Activated CD4-positive, CD25-positive, alpha-beta regulatory T cell treated with anti-CD3 and anti-CD28 coated beads, Interleukin-2, amount 50 U/mL, for 24 hours (primary cell): ENCODE data around the gene CGNL1.

Experiments
- ATAC-seq, 2 donors: fragments of 150-1000 bp; cut with Tn5 transposase; one replicate each; pipeline ENCODE4 v1.10.0; 2021; ENCODE audit warnings: mild to moderate bottlenecking in 1 of 2, moderate library complexity in 1 of 2

CGNL1 gene

DNA sequence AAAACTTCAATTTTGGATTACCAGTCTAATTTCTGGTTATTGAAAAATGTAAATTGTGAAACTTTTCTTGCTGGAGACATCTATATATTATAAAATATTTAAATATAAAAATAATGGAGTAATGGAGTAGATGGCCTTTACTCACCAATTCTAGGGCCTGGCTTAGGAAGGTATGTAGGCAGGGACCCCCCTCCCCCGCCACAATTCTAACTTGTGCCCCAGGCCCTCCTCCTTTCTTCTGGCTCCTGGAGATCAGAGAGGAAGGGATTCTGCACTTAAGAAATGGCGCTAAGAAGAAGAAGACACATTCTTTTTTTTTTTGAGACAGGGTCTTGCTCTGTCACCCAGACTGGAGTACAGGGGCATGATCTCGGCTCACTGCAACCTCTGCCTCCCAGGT, 49.5 kb downstream of the CGNL1 start:
- no peak for ATAC-seq

DNA sequence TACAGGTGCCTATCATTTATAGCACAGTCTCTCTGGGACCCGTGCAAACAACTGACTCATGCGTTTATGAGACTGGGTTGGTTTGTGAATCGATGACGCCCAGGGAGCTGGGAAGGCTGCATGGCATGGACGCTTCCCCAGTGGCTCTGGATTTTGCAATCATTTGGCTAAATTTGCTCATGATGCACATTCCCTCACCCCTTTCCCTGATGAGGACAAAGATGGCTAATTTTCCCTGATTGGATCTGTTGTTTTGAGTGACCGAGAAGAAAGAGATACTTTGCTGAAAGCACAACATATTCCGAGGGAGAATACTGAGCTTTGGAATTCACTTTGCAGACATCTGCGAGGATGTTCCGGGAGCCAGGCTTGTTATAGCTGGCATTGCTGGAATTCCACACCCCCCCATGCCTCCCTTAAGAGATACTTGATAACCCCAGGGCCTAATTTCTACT, 51.1 kb downstream of the CGNL1 start:
- ATAC-seq: no peak

DNA sequence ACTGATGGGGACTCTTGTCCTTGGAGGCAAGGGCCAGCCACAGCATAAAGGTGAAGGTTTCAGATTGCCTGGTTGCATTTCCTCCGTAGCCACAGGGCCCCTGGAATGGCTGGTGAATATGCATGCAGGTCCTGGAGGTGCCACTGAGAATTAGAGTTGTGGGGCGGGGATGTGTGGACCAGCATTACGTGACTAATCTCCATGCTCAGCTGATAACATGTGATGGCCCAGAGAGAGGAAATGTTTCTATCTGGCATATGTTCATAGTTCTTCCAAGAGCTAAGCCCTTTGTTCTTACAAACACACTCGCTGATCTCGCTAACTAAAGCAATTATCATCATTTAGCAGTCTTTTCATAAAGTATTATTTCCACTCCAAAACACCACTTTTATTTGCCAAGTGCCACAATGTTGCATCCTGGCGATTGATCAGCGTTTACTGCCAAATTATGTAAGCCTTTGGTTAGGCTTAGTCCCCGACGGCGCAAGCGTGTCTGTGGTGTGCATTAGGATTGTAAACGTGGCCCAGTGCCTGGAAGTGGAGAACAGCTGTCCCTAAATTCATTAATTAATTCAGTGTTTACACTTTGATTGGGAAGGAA, 55.9 kb downstream of the CGNL1 start:
- no peak for ATAC-seq

DNA sequence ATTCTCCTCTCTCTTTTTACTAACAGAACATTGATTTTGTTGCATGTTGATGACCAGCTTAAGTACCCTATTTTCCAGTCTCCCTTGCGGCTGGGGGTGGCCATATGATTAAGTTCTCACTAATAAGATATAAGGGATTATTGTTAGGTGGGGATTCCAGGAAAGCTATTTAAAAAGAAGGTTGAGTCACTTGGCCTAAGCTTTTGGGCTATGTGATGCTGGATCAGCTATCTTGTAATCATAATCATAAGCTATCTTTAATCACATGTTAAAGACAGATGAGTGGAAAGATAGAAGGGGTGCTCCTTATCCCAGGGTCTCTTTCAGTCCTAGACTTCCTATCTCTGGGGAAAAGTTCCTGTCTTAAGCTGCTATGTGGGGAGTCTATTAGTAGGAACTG, 59.9 kb downstream of the CGNL1 start:
- ATAC-seq: no peak

DNA sequence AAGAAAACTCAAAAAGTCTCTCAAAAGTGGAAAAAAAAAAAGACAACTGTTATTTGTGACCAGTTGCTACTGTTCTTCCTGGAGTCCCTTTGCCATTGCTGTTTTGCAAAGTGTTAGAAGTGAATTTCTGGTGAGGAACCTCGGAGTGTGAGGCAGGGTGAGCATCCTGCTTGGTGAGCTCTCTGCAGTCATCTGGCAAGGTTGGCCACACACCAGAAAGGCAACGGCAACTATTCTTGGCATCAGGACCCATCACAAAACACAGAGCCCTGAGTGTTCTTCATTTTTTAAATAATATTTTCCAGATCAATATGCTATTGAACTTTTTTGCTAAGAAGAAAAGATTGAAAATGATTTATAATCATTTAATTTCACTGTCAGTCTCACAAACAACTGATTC, 60.7 kb downstream of the CGNL1 start:
- ATAC-seq: no peak

DNA sequence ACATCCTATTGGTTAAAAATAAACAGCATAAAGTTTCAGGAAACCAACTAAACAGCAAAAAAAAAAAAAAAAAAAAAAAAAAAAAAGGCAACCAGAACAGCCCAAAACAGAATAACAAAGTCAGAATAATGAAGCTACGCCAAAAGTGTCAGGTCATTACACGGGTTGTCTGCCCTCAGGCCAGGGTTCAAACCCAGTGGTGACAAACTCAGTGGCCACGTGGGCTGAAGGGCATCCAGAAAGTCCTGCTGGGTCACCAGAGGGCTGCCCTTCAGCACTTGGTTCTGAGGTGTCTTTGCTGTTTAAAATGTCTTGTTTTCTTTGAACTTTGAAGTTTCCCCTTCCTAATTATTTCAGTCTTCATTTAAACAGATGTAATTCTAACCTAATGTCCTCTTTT, 61.3 kb downstream of the CGNL1 start:
- no peak for ATAC-seq

DNA sequence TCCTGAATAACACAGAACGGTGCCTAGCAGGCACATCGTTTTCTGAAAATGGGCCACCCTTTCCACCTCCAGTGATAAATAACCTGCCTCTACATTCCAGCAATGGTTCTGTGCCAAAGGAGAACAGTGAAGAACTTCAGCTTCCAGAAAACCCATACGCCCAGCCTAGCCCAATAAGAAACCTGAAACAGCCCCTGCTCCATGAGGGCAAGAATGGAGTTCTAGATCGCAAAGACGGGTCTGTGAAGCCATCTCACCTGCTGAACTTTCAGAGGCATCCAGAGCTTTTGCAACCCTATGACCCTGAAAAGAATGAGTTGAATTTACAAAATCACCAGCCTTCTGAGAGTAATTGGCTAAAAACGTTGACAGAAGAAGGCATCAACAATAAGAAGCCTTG, 61.9 kb downstream of the CGNL1 start:
- ATAC-seq: no peak

DNA sequence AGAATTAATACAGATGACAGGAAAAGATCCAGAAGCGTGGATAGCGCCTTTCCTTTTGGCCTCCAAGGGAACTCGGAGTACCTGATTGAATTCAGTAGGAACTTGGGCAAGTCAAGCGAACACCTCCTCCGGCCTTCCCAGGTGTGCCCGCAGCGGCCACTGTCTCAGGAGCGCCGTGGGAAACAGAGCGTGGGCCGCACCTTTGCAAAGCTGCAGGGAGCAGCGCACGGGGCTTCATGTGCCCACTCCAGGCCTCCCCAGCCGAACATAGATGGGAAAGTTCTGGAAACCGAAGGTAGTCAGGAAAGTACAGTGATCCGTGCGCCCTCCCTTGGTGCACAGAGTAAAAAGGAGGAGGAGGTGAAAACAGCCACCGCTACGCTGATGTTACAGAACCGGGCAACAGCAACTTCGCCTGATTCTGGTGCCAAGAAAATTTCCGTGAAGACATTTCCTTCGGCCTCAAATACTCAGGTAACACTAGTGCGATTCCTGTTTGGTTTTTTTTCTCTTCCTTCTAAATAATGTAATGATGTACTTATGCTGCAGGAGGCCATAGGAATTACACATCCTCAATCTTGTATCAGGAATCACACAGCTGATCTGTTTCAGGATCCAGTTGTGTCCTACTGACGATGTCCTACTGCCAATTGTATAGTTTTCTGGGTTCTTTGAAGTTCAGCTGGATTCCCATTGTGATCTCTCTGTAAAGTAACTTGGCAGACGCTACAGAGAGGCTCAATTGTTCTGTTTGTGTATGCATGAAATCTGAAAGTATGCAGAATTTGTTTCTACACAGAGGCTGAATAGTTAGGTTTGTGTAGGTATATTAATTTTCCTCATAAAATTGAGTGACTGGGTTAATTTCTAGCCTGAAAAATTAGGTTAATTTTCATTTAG, 63.1 kb downstream of the CGNL1 start:
- no peak for ATAC-seq

DNA sequence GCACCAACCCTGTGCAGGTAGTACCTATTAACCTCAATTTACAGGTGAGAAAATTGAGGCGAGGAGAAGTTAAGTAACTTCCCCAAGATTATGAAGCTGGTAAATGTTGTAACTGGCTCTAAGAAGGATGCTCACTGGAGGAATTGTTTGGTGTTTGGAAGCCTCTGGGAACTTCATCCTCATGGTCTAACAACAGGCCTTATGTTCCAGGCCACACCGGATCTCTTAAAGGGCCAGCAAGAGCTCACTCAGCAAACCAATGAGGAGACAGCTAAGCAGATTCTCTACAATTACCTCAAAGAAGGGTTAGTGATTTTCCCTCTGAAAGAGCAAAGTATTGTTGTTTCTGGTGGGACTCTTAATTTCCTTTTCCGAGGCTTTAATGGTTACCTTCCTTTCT, 63.9 kb downstream of the CGNL1 start:
- no peak for ATAC-seq

DNA sequence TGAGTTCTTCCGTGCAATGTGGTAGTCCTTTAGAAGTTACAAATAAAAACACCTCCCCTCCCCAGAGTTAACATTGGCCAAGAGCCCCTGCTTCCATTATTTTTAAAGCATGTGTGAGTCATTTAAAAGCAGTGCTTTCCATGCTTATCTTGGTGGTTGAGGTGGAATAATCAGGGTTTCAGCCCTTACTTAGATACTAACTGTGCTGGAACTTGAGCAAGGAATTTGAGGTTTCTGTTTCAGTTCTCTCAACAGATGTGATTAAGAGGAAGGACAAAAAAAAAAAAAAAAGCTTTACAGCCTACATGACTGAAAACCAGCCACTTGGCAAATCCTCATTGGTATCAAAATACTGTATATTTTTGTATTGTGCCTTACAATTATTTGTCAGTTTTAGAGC, 64.5 kb downstream of the CGNL1 start:
- no peak for ATAC-seq

DNA sequence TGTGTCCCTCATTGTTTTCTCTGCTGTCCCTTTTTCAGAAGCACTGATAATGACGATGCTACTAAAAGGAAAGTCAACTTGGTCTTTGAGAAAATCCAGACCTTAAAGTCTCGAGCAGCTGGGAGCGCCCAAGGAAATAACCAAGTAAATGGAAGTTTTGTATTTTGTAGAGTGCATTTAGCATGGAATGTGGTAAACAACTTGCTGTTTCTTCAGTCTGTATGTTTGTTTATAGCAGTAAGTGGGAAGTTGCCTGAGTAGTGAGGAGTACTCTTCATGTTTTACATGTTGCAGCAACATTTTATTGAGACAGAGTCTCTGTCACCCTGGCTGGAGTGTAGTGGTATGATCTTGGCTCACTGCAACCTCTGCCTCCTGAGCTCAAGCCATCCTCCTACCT, 66.0 kb downstream of the CGNL1 start:
- ATAC-seq: no peak

DNA sequence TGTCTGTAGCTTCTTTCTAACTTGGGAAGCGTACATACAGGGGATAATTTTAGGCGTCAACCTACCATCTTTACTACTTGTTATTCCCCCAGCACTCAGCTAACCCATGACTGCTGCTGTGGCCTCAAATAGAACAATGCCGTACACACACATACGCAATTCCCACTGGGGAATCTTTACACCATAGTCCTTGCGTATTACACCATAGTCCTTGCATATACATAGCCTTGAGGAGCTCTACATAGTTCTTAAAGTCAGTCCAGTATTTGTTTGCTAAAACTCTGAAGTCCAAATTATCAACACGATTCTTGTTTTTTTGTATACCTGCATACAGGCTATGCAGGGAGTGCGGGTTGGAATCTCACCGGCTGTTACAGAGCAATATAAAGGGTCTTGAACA, 67.2 kb downstream of the CGNL1 start:
- ATAC-seq: no peak

DNA sequence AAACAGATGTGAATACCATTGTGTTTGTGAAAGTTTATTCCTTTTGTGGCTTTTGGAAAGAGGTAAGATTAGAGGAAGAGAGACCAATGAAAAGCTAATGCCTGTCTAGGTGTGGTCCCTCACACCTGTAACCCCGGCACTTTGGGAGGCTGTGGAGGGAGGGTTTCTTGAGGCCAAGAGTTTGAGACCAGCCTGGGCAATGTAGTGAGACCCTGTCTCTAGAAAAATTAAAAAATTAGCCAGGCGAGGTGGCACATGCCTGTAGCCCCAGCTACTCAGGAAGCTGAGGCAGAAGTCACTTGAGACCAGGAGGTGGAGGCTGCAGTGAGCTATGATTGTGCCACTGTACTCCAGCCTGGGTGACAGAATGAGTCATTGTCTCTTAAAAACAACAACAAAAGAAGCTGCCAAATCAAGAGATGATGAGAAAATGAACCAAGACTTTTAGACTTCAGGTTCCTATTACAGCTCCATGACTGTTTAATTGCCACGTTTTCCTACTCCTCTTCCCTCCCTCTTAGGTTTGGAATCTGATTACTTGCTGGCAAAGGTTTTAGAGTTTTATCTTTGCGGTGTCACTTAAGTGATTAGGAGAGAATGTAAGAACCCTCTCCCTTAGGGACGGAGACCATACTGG, 68.7 kb downstream of the CGNL1 start:
- ATAC-seq: no peak

DNA sequence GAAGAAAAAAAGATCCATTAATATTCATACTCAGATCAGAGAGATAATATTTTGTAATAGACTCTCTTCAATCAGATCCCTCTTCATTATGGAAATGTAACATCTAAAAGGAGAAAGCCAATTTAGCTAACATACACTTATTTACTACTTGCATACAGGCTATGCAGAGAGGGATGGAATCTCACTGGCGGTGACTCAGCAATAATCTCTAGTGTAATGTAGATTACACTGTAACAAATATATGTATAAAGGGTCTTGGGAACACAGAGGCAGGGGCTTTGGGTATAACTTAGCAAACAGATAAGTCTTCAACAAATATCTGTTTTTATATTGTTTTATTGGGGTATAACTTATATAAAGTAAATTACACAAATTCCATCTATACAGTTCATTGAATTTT, 69.6 kb downstream of the CGNL1 start:
- ATAC-seq: no peak

DNA sequence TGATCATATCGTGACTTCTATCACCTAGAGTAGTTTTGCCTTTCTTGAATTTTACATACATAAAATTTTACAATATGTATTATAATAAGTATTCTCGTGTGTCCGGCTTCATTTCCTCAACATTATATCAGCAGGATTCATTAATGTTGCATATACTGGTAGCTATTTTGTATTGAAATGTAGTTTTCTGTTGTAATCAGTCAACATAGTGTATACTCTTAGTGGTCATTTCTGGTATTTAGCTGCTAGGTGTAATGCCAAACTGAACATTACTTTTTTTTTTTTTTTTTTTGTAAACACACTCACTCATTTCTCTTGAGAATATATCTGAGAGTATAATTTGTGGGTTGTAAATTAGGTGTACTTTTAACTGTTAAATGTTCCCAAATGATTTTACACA, 70.1 kb downstream of the CGNL1 start:
- no peak for ATAC-seq

DNA sequence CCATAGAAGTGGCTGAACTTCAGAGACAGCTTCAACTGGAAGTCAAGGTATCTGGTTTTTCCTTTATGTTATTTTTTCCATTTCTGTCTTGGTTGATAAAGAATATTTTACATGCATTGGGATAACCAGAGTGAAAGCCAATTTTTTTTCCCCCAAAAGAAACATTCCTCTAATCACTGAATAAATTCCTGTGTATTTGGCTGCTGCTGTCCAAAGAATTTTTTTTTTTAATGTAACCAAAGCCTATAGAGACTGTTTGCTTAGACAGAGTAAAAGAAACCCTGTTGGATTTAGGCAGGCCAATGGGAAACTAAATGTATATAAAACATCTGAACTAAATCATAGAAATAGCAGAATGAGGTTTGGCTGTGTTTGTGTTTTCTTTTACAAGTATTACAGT, 75.2 kb downstream of the CGNL1 start:
- ATAC-seq: no peak

DNA sequence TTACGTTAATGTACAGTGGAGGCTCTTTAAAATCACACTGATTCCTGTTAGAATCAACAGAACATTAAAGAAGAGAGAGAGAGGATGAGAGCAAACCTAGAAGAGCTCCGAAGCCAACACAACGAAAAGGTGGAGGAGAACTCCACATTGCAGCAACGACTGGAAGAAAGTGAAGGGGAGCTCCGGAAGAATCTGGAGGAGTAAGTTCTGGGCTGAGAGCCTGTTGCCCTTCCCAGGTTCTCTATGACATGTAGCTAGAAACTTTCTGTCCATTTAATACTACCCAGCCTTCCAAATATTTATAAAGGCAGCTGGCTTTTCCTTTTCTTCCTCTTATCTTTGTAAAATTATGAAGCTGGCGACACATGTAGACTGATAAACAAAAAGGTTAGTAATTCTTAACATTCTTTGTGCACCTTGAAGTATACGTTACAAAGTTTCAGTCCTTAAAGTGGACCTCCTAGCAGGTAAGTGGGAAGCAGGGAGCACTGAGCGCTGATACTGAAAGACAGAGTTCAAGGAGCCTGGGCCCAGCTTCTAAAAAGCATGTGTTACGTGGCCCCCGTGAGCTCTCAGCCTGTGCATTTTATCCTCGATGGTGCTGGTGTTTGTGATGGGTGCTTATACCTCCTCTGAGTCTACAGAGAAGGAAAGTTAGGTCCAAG, 75.9 kb downstream of the CGNL1 start:
- no peak for ATAC-seq

DNA sequence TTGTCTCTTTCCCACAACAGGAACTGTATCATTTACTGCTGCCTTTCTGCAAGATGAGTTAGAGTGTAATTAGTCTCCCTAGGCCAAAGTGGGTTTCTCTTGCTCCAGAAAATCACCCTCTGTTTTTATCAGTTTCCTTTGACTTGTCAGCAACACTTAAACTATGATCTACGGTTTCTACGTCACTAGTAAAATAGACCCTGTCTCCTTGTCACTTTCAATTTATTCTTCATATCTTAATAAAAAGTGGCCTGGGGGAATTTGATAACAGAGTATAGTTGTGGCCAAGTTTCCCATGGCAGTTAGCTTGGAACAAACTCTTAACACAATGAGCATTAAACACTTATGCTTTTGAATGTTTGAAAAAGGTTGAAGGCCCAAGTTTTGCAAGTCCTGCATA, 79.6 kb downstream of the CGNL1 start:
- ATAC-seq: no peak

DNA sequence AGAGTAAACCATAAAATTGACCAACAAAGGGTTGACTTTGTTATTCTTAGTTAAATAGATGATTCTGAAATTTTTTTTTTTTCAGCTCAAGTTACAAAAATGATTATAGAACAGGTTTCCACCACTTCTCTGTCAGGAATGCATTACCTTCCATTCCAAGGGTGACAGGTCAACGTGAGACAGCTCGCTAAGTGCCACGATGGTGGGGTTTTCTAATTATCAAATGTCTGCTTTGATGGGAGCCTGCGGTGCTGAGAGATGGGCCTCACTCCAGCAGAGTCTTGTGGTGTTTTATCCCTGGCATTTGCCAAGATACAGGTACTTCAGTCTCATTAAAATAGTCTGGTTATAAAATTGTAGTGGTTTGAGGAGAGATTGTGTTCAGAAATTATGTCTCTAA, 80.3 kb downstream of the CGNL1 start:
- ATAC-seq: no peak

DNA sequence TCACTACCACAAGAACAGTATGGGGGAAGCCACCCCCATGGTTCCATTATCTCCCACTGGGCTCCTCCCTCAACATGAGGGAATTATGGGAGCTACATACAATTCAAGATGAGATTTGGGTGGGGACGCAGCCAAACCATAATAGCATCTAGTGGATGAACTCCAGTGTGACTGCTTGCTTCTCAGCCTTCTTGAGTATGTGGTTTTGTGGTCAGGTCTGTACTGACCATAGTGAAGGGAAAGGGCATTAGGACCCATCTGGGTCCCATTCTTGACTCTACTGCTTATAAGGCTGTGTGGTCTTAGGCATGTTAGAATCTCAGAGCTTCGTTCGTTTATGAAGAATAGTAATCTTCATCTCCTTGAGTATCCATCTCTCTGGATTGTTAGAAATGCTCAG, 81.4 kb downstream of the CGNL1 start:
- ATAC-seq: no peak

DNA sequence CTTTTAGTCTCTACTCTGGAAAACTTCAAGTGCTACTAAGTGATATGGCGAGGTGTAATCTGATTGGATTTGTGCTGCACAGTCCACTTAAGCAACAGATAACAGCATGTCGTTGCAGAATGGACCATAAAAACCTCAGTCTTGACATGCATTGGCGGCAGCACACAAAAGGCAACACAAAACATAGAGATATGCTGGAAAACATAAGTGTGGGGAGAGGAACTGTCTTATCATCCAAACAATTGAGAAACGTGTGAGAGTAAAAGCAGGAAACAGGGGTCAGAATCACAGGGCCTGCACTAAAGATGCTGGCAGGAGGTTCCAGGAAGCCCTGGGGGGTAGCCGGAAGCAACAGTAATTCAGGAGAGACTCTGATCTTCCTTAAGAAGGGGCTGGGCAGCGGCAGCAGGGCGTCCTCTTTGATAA, 82.1 kb downstream of the CGNL1 start:
- ATAC-seq: no peak

DNA sequence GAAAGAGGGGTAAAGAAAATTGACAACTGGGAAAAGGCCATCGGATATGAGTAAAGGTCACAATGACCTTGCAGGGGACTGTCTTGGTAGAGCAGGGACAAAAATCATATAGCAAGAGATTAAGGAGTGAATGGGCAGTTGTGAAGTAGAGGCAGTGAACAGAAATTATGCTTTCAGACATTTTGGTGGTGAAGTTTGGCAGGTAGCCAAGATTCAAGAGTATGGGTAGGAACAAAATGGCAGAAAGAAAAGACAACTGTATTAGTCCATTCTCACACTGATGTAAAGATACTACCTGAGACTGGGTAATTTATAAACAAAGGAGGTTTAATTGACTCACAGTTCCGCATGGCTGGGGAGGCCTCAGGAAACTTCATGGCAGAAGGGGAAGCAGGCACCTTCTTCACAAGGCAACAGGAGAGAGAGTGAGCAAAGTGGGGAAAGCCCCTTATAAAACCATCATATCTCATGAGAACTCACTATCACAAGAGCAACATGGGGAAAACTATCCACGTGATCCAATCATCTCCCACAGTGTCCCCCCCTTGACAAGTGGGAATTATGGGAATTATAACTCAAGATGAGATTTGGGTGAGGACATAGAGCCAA, 84.0 kb downstream of the CGNL1 start:
- no peak for ATAC-seq

DNA sequence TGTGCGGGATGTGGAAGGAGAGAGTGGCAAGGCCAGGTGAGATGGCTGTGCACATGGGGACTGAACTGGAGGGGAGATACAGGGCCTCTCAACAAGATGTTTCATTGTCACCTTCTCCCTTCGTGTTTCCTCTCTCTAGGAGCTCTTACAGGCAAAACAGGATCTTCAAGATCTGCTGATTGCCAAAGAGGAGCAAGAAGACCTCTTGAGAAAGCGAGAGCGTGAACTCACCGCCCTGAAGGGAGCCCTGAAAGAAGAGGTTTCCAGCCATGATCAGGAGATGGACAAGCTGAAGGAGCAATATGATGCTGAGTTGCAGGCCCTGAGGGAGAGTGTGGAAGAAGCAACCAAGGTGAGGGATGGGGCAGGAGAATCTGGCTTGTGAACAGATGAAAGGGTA, 85.2 kb downstream of the CGNL1 start:
- ATAC-seq: no peak
